NCI-H226 (cell line): Measurements from ENCODE around the gene UBAC1.

Experiments
- DNase-seq: peaks from one replicate; pipeline ENCODE4 v3.0.0-alpha.2; 2015

The UBAC1 gene

DNA sequence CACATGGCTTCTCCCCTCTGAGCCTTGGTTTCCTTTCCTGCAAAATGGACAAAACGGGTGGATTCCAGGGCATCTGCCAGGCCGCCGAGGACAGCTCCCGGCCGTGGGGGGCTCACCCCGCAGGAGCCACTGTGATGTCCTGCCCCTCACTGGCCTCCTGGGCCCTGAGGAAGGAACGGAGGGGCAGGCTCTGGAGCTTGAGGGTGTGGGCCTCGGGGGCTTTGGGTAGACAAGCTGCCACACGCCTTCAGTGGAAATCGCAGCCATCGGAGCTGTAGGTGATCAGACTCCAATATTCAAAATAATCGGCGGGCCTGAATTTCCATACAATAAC lies 32.2 kb upstream of the UBAC1 start:
- no peak for DNase-seq

- peak; percentile 69 for DNase-seq
Measured at GRCh38 chr9:135992486-135993408, 31.6 kb upstream of the UBAC1 start.

GRCh38 chr9:135991771-135992170 lies 30.6 kb upstream of the UBAC1 start:
- DNase-seq = no peak

GRCh38 chr9:135990468-135991429 lies 29.6 kb upstream of the UBAC1 start:
- DNase-seq = no peak

GRCh38 chr9:135989722-135990467 lies 28.7 kb upstream of the UBAC1 start:
- no peak for DNase-seq

GRCh38 chr9:135989157-135989556 lies 28.0 kb upstream of the UBAC1 start:
- no peak for DNase-seq

GRCh38 chr9:135988493-135988892 lies 27.3 kb upstream of the UBAC1 start:
- DNase-seq = no peak

- no peak for DNase-seq
Measured at GRCh38 chr9:135987838-135988404, 26.7 kb upstream of the UBAC1 start.

- no peak for DNase-seq
Measured at GRCh38 chr9:135986605-135987004, 25.4 kb upstream of the UBAC1 start.

DNA sequence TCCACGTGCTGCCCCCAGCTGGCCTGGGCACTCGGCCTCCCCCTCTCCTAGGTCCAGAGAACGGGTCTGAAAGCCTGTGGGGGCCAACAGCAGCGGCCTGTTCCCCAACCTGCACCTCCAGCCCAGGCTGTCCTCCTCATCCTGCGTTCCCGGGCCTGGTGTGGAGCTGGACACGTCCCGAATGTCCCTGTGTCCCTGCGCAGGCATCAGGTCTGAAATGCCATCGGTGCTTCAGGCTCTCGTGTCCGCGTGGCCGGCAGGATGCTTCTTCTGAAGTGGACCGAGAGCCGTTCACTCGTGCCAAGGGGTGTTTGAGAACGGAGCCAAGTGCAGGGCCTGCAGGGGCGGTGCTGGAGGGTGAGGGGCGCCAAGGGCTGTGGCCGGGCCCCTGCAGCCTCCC lies 24.7 kb upstream of the UBAC1 start:
- DNase-seq = no peak

DNA sequence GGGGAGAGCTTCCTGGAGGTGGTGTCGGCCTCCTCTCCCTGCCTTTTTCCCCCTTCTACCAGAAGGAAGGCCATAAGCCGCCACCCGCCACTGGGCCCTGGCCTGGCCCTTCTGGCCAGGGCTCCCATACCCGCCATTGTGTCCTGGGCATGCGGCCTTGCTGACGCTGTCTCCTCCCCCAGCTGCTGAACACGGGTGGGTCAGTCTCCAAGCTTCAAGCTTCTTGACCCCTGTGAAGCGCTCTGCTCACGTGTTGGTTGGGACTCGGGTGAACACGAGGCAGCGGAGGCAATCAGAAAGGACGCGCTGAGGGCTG lies 24.2 kb upstream of the UBAC1 start:
- DNase-seq = no peak

DNA sequence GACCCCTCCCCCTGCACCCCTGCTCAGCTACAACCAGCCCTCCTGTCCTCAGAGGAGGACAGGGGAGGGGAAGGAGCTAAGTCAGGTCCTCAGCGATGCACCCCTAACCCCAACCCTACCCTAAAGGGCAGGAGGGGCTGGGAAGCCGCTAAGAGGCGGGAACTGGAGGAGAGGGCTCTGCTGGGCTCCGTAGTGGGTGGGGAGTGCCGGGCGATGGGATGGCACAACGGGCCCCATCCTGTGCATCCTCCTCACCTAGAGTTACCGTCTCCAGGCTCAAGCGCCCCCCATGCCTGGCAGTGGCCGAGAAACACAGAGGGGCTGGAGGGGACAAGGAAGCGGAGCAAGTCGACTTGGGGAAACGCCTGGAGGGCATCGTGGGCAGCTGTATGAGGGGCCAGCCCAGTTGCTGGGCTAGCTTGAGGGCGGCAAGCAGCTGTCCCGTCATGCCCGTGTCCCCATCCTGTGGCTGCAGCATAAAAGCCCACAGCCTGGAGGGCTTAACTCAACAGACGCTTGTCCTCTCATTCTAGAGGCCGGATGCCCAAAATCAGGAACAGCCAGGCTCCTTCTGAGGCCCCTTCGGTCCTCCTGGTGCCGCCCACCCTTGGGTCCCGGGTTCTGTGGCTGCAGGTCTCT lies 23.0 kb upstream of the UBAC1 start:
- DNase-seq = no peak

DNA sequence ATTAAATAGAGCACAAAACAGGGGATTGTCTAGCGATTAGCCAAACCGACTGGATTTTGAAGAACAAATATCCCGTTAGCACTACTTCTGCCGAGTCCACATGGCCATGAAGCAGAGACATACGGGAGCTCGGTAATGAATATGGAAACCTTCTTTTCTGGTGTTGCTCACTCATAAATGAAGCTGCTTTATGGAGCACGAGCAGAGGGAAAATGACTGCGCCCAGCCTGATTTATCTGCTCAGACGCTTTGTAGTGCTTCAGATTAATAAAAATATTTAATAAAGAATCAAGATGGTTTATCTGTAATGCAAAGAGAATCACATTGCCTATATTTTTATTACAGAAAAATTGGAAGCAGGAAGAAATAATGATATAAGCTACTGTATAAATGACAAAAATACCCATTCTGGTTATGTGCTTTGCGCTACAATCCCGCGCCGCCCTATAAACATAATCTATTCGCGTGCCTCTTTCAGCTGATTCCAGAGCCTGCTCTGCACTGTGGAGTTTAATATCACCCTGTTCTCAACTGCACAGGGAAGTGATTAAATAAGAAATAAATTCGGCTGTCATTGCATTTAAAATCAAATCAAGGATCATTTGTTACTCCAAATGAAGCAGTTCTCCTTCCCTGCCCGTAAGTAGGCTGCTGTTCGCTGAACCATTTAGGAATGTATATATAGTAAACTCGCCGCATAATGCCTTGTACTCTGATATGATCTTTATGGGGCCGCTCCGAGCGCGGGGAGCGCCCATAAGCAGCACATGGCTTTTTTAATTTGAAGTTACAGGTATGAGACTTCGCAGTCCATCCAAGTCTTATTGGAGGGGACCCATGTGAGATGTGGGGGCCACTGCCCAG lies 22.3 kb upstream of the UBAC1 start:
- DNase-seq = no peak

- DNase-seq = no peak
Measured at GRCh38 chr9:135982499-135983207, 21.5 kb upstream of the UBAC1 start.

DNA sequence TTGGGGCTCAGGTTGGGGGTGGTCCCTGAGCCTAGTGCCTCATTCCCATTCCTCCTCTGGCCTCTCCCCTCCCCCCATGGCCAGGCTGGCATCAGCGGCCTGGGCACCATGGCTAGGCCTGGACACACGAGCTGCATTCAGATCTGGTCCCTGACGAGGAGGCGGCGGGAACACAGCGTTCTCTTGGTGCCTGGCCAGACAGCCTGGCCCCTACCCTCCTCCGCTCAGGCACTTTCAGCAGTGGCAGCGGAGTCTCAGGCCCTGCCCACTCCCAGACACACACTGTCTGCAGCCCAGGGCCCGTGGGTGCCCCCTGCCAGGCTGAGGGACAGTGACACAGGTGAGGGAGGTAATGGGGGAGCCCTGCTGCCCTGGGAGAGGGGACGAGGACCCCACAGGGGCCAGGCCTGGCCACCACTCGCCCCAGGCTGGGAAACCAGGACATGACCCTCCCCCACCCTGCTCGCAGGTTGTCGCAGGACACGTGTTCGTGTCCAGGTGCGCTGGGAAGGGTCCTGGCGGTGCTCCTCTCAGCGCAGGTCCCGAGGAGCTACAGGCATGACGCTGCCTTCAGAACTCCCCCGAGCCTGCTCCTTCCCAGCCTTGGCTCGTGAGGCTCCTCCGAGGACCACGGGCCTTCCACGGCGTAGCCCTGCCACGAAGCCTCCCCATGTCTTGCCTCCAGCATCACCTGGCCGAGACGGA lies 19.9 kb upstream of the UBAC1 start:
- no peak for DNase-seq

DNA sequence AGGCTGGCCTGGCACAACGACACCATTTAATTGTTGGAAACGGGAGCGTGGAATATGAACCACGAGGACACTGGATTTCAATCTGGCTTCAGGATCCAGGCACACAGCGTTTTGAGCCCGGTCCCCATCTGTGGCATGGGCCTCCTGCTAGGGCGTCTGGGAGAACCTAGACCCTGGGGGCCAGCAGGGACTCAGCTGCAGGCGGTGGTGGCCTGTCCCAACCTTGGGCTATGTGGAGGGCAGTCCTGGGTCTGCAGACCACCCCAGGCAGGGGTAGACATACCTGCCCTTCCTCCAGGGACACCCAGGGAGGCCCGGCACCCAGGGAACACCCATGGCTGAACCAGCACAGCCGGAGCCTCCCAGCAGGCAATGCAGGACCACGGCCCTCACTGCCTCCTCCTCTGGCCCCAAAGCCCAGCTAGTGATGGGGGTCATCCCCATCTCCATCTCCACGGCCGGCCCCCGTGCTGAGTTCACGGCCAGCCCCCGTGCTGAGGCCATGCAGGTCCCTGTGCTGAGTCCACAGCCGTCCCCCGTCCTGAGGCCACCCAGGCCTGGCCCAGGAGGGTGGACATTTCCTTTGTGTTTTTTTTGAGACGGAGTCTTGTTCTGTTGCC lies 18.5 kb upstream of the UBAC1 start:
- DNase-seq = no peak

- DNase-seq = no peak
Measured at GRCh38 chr9:135978642-135979546, 17.7 kb upstream of the UBAC1 start.

GRCh38 chr9:135976944-135977343 lies 15.8 kb upstream of the UBAC1 start:
- DNase-seq = no peak
